SK-N-SH (cell line): ENCODE results near the gene SEC24D. TPM values are rescaled to one million over a fixed set of nuclear protein-coding genes. Genes with fewer than 3 reads are reported as not detected.

Experiments used
- CTCF ChIA-PET: fragments of 300-600, 350-600 bp; formaldehyde crosslinking; extraction: SDS; loops from one replicate; lab custom pipeline; 2021; lab: Yijun Ruan, JAX
- POLR2A ChIA-PET: fragments of 350-600 bp; sonication (Branson Sonifier 250); formaldehyde crosslinking; extraction: SDS; loops from one replicate; lab custom pipeline; 2020; ENCODE audit warnings: antibody characterized with exemption, inconsistent platforms; lab: Yijun Ruan, JAX
- DNase-seq: peaks from one replicate; pipeline ENCODE4 v3.0.0; 2012
- H2AFZ ChIP-seq: fragments of 200-600 bp; sonication (generic); 2 replicates; pipeline ENCODE4 v1.8.1; 2016; ENCODE audit warnings: antibody characterized with exemption, mild to moderate bottlenecking, low read depth
- H3F3A ChIP-seq: fragments of 200-600 bp; sonication (generic); replicated peaks from 2 replicates; pipeline ENCODE3; 2016; ENCODE audit warnings: antibody characterized with exemption, mild to moderate bottlenecking; ENCODE audit not compliant: insufficient read depth
- H3K27ac ChIP-seq, 2 experiments: fragments of 200-500 bp in 1 of 2; fragments of 200-600 bp in 1 of 2; sonication (Bioruptor generic) in 1 of 2; sonication (generic), shearing (Covaris generic) in 1 of 2; 2 replicates each; pipeline versions ENCODE4 v1.5.1 to v1.6.1; 2014 to 2016; ENCODE audit warnings: low read depth in 2 of 2, inconsistent platforms in 1 of 2, low read length in 1 of 2, mild to moderate bottlenecking in 1 of 2, mixed read lengths in 1 of 2
- H3K27me3 ChIP-seq: fragments of 200-600 bp; sonication (generic), shearing (Covaris generic); 2 replicates; pipeline ENCODE4 v1.6.1; 2016; ENCODE audit warnings: mixed run types; ENCODE audit not compliant: insufficient read depth
- H3K36me3 ChIP-seq, 2 experiments: fragments of 200-500 bp in 1 of 2; fragments of 200-600 bp in 1 of 2; sonication (Bioruptor generic) in 1 of 2; sonication (generic) in 1 of 2; replicated peaks in 1 of 2; 2 replicates each; pipeline versions ENCODE3 to v1.5.1; 2014 to 2016; ENCODE audit warnings: low read length in 1 of 2, mild to moderate bottlenecking in 1 of 2; ENCODE audit not compliant: insufficient read depth in 2 of 2, control insufficient read depth in 1 of 2
- H3K4me1 ChIP-seq, 2 experiments: fragments of 200-500 bp in 1 of 2; fragments of 200-600 bp in 1 of 2; sonication (Bioruptor generic) in 1 of 2; sonication (generic), shearing (Covaris generic) in 1 of 2; 2 replicates each; pipeline versions ENCODE4 v1.5.1 to v1.6.1; 2014 to 2016; ENCODE audit warnings: low read depth in 1 of 2, low read length in 1 of 2, mixed run types in 1 of 2; ENCODE audit not compliant: insufficient read depth in 2 of 2, control insufficient read depth in 1 of 2
- H3K4me2 ChIP-seq: fragments of 200-600 bp; sonication (generic), shearing (Covaris generic); 2 replicates; pipeline ENCODE4 v1.6.1; 2017; ENCODE audit warnings: mixed run types
- H3K4me3 ChIP-seq, 2 experiments: fragments of 200-500 bp in 1 of 2; fragments of 200-600 bp in 1 of 2; sonication (Bioruptor generic) in 1 of 2; sonication (generic), shearing (Covaris generic) in 1 of 2; 2 replicates each; pipeline versions ENCODE4 v1.5.1 to v1.8.1; 2014 to 2016; ENCODE audit warnings: low read depth in 2 of 2, inconsistent platforms in 1 of 2, low read length in 1 of 2, mild to moderate bottlenecking in 1 of 2, mixed read lengths in 1 of 2, moderate library complexity in 1 of 2
- H3K79me2 ChIP-seq: fragments of 200-600 bp; sonication (generic); 2 replicates; pipeline ENCODE4 v1.8.1; 2017; ENCODE audit warnings: mild to moderate bottlenecking; ENCODE audit not compliant: insufficient read depth
- H3K9ac ChIP-seq: fragments of 200-600 bp; sonication (generic); 2 replicates; pipeline ENCODE4 v1.6.1; 2017; ENCODE audit warnings: mixed run types
- H3K9me2 ChIP-seq: fragments of 200-600 bp; sonication (generic); 2 replicates; pipeline ENCODE4 v1.6.1; 2017; ENCODE audit warnings: mixed run types
- H3K9me3 ChIP-seq: fragments of 200-600 bp; sonication (generic); 2 replicates; pipeline ENCODE4 v1.6.1; 2017; ENCODE audit warnings: mixed run types, mild to moderate bottlenecking, moderate library complexity
- H4K20me1 ChIP-seq: fragments of 200-600 bp; sonication (generic); 2 replicates; pipeline ENCODE4 v1.6.1; 2017; ENCODE audit warnings: mild to moderate bottlenecking, mixed run types; ENCODE audit not compliant: insufficient read depth
- EP300 ChIP-seq, 2 experiments: IDR thresholded peaks; 2 replicates each; pipeline versions ENCODE4 v1.4.0 to v1.6.1; 2012; ENCODE audit warnings: borderline replicate concordance in 1 of 2, low read depth in 1 of 2, low read length in 1 of 2
- EZH2phosphoT487 ChIP-seq: fragments of 200-600 bp; sonication (generic); IDR thresholded peaks from 2 replicates; pipeline ENCODE4 v1.6.1; 2017; ENCODE audit warnings: low read depth, mixed run types, mild to moderate bottlenecking, antibody characterized with exemption, moderate library complexity, borderline replicate concordance
- FOSL2 ChIP-seq: IDR thresholded peaks from 2 replicates; pipeline ENCODE4 v1.4.0; 2012; ENCODE audit warnings: low read depth, mild to moderate bottlenecking, moderate library complexity, borderline replicate concordance
- GATA2 ChIP-seq: sonication (generic); formaldehyde crosslinking; IDR thresholded peaks from 2 replicates; pipeline ENCODE4 v1.5.0; 2020; ENCODE audit warnings: mild to moderate bottlenecking, missing genetic modification reagents
- MEF2A ChIP-seq: IDR thresholded peaks from 2 replicates; pipeline ENCODE4 v1.4.0; 2012; ENCODE audit warnings: low read depth, borderline replicate concordance
- MXI1 ChIP-seq: IDR thresholded peaks from 2 replicates; pipeline ENCODE4 v1.6.1; 2012; ENCODE audit warnings: mild to moderate bottlenecking, low read depth, low read length, improper control_type of control experiment
- NFIC ChIP-seq: IDR thresholded peaks from 2 replicates; pipeline ENCODE4 v1.4.0; 2012; ENCODE audit warnings: borderline replicate concordance
- NRF1 ChIP-seq: IDR thresholded peaks from 2 replicates; pipeline ENCODE4 v1.6.1; 2012; ENCODE audit warnings: low read depth, mild to moderate bottlenecking, low read length
- POLR2AphosphoS5 ChIP-seq: IDR thresholded peaks from 2 replicates; pipeline ENCODE4 v1.6.1; 2012; ENCODE audit warnings: low read depth, low read length
- RAD21 ChIP-seq: IDR thresholded peaks from 2 replicates; pipeline ENCODE4 v1.6.1; 2012; ENCODE audit warnings: mild to moderate bottlenecking, low read length
- RFX5 ChIP-seq: IDR thresholded peaks from 2 replicates; pipeline ENCODE4 v1.6.1; 2012; ENCODE audit warnings: mild to moderate bottlenecking, improper control_type of control experiment, low read length
- RXRA ChIP-seq: IDR thresholded peaks from 2 replicates; pipeline ENCODE4 v1.4.0; 2012; ENCODE audit warnings: low read depth, mild to moderate bottlenecking, borderline replicate concordance
- SIN3A ChIP-seq: IDR thresholded peaks from 2 replicates; pipeline ENCODE4 v1.6.1; 2012; ENCODE audit warnings: low read depth, mild to moderate bottlenecking, low read length, moderate library complexity, borderline replicate concordance
- SMC3 ChIP-seq: IDR thresholded peaks from 2 replicates; pipeline ENCODE4 v1.6.1; 2012; ENCODE audit warnings: low read depth, low read length, improper control_type of control experiment
- TAF1 ChIP-seq: IDR thresholded peaks from 2 replicates; pipeline ENCODE4 v1.6.1; 2012; ENCODE audit warnings: low read depth, mild to moderate bottlenecking, low read length, moderate library complexity, borderline replicate concordance
- TCF12 ChIP-seq: IDR thresholded peaks from 2 replicates; pipeline ENCODE4 v1.4.0; 2012
- WGBS: methylation state at CpG from one replicate; pipeline ENCODE4 v1.1.6; 2017; ENCODE audit warnings: low lambda C conversion rate; 5-methylcytosine and 5-hydroxymethylcytosine counted together
- polyA plus RNA-seq, 3 experiments: library from polyadenylated mRNA; depleted of rRNA; stranded (reverse); fragments of >200 nt; gene quantifications; 2 replicates each; pipeline ENCODE4 v1.2.3, GENCODE V29; 2012
- TF ChIP-seq, protein P1 (sequence below): IDR thresholded peaks from 2 replicates; pipeline ENCODE4 v1.4.0; 2012; ENCODE audit warnings: low read depth, borderline replicate concordance
- TF ChIP-seq, protein P2 (sequence below): IDR thresholded peaks from 2 replicates; pipeline ENCODE4; 2012
- TF ChIP-seq, protein P3 (sequence below): fragments of 150-350 bp; IDR thresholded peaks from 2 replicates; pipeline ENCODE4 v1.6.1; 2017; ENCODE audit warnings: antibody characterized with exemption, low read length, low read depth, borderline replicate concordance
- TF ChIP-seq, protein P4 (sequence below): fragments of 200-600 bp; sonication (generic); IDR thresholded peaks from 2 replicates; pipeline ENCODE4 v1.6.1; 2017; ENCODE audit warnings: antibody characterized with exemption, mild to moderate bottlenecking, moderate library complexity
- TF ChIP-seq, protein P5 (sequence below): IDR thresholded peaks from 2 replicates; pipeline ENCODE4 v1.6.1; 2012; ENCODE audit warnings: mild to moderate bottlenecking, low read depth, low read length, moderate library complexity
- TF ChIP-seq, protein P6 (sequence below): fragments of 150-350 bp; IDR thresholded peaks from 2 replicates; pipeline ENCODE4 v1.6.1; 2016; ENCODE audit warnings: mild to moderate bottlenecking, low read depth, low read length

SEC24D gene
- polyA plus RNA-seq, 1 of the 3 experiments (the other 2 are of a cell fraction): 32.2 TPM

DNA sequence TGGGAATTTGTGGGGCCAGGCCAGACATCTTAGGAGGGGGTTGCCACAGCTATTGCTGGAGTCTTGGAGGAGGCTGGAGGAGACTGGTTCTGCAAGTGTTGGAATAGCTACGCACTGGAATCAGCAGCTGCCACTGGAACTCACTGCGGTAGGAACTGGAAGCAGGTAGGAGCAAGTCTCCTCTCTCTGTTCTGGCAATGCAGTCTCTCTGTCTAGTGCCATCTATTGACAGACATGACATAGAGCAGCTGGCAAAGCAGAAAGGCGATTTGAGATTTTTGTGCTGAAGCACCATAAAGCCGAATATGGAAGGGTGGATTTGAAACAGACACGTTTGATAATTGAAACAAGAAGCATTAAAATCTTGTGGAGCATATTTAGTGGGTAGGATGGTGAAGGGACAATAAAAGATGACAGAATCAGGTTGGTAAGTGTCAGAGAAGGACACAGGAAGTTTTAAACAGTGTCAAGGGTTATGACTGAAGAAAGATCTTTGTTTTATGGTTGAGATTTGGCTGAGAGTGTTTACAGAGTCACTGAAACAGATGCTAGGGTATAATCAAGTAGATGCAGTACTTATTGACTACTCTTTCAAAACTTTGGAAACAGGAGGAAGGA, 29.3 kb upstream of the SEC24D start:
- CTCF ChIA-PET: interaction anchor here (0.5 to 3.4 kb wide), 39 partner anchors 8 to 189 kb away, joined by 3 to 46 read pairs (median 5); partner anchors contain the start of genes SEC24D and SYNPO2
- Histone ChIP-seq H3K79me2 (no peaks in the 10 kb centered on the region), H3K4me1 (peaks cover 9 to 14% of the 10 kb centered on the region in 2 experiments; a peak in 3 of 4 replicates), H3K9me2 (no peaks in the 10 kb centered on the region), H3K4me3 (peak overlapping the region in 1 of 2 experiments; percentile 6; a peak in 1 of 4 replicates), H2AFZ (peak overlapping the region; percentile 31; the same call in 1 of the 2 replicates), H3K27me3 (no peaks in the 10 kb centered on the region), H3K9me3 (no peaks in the 10 kb centered on the region; the same call in 1 of the 2 replicates), H4K20me1 (no peaks in the 10 kb centered on the region), H3K27ac (peak overlapping the region; percentile 1 to 71; a peak in 2 of 4 replicates), H3K36me3 (no peaks in the 10 kb centered on the region), H3F3A (peaks cover 19% of the 10 kb centered on the region), H3K4me2 (0 out of 2 replicates have a peak overlapping the region, but pooled peaks have one; percentile 9), H3K9ac (no peak overlapping the region)
- peak; percentile 62 for DNase-seq
- 16% methylated on average over 5 of the region's 5 CpGs for WGBS
- POLR2A ChIA-PET: interaction anchor here (0.6 to 0.9 kb wide), 3 partner anchors 13 to 25 kb away, joined by 3 to 5 read pairs (median 3); partner anchors contain the start of gene SYNPO2
- TF ChIP-seq RXRA (no peak), POLR2AphosphoS5 (peak; percentile 32; the same call in 1 of the 2 replicates), EP300 (IDR thresholded peaks at IDR 0.05; ENCODE audit: borderline replicate concordance in 1 of 2, low read depth in 1 of 2, low read length in 1 of 2) (no peak), MXI1 (peak; percentile 47; the same call in 1 of the 2 replicates), TAF1 (peak; percentile 35; the same call in 1 of the 2 replicates), NFIC (no peak), RFX5 (no peak), NRF1 (no peak), TCF12 (peak; percentile 50; the same call in 1 of the 2 replicates), GATA2 (CRISPR knock-in tag) (no peak), FOSL2 (no peak), EZH2phosphoT487 (no peak), SIN3A (peak; percentile 78; the same call in 1 of the 2 replicates), MEF2A (no peak), RAD21 (peak; percentile 73), SMC3 (peak; percentile 63)
- TF ChIP-seq, protein P1, sequence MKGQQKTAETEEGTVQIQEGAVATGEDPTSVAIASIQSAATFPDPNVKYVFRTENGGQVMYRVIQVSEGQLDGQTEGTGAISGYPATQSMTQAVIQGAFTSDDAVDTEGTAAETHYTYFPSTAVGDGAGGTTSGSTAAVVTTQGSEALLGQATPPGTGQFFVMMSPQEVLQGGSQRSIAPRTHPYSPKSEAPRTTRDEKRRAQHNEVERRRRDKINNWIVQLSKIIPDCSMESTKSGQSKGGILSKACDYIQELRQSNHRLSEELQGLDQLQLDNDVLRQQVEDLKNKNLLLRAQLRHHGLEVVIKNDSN: no peak
- TF ChIP-seq, protein P2, sequence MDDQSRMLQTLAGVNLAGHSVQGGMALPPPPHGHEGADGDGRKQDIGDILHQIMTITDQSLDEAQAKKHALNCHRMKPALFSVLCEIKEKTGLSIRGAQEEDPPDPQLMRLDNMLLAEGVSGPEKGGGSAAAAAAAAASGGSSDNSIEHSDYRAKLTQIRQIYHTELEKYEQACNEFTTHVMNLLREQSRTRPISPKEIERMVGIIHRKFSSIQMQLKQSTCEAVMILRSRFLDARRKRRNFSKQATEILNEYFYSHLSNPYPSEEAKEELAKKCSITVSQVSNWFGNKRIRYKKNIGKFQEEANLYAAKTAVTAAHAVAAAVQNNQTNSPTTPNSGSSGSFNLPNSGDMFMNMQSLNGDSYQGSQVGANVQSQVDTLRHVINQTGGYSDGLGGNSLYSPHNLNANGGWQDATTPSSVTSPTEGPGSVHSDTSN: no peak
- TF ChIP-seq, protein P3, sequence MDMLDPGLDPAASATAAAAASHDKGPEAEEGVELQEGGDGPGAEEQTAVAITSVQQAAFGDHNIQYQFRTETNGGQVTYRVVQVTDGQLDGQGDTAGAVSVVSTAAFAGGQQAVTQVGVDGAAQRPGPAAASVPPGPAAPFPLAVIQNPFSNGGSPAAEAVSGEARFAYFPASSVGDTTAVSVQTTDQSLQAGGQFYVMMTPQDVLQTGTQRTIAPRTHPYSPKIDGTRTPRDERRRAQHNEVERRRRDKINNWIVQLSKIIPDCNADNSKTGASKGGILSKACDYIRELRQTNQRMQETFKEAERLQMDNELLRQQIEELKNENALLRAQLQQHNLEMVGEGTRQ: no peak
- TF ChIP-seq, protein P4, sequence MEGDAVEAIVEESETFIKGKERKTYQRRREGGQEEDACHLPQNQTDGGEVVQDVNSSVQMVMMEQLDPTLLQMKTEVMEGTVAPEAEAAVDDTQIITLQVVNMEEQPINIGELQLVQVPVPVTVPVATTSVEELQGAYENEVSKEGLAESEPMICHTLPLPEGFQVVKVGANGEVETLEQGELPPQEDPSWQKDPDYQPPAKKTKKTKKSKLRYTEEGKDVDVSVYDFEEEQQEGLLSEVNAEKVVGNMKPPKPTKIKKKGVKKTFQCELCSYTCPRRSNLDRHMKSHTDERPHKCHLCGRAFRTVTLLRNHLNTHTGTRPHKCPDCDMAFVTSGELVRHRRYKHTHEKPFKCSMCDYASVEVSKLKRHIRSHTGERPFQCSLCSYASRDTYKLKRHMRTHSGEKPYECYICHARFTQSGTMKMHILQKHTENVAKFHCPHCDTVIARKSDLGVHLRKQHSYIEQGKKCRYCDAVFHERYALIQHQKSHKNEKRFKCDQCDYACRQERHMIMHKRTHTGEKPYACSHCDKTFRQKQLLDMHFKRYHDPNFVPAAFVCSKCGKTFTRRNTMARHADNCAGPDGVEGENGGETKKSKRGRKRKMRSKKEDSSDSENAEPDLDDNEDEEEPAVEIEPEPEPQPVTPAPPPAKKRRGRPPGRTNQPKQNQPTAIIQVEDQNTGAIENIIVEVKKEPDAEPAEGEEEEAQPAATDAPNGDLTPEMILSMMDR: peak; percentile 78
- TF ChIP-seq, protein P5, sequence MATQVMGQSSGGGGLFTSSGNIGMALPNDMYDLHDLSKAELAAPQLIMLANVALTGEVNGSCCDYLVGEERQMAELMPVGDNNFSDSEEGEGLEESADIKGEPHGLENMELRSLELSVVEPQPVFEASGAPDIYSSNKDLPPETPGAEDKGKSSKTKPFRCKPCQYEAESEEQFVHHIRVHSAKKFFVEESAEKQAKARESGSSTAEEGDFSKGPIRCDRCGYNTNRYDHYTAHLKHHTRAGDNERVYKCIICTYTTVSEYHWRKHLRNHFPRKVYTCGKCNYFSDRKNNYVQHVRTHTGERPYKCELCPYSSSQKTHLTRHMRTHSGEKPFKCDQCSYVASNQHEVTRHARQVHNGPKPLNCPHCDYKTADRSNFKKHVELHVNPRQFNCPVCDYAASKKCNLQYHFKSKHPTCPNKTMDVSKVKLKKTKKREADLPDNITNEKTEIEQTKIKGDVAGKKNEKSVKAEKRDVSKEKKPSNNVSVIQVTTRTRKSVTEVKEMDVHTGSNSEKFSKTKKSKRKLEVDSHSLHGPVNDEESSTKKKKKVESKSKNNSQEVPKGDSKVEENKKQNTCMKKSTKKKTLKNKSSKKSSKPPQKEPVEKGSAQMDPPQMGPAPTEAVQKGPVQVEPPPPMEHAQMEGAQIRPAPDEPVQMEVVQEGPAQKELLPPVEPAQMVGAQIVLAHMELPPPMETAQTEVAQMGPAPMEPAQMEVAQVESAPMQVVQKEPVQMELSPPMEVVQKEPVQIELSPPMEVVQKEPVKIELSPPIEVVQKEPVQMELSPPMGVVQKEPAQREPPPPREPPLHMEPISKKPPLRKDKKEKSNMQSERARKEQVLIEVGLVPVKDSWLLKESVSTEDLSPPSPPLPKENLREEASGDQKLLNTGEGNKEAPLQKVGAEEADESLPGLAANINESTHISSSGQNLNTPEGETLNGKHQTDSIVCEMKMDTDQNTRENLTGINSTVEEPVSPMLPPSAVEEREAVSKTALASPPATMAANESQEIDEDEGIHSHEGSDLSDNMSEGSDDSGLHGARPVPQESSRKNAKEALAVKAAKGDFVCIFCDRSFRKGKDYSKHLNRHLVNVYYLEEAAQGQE: no peak
- TF ChIP-seq, protein P6, sequence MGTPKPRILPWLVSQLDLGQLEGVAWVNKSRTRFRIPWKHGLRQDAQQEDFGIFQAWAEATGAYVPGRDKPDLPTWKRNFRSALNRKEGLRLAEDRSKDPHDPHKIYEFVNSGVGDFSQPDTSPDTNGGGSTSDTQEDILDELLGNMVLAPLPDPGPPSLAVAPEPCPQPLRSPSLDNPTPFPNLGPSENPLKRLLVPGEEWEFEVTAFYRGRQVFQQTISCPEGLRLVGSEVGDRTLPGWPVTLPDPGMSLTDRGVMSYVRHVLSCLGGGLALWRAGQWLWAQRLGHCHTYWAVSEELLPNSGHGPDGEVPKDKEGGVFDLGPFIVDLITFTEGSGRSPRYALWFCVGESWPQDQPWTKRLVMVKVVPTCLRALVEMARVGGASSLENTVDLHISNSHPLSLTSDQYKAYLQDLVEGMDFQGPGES: no peak
